ENCODE data around the gene KIAA2012. TPM values are rescaled to one million over a fixed set of nuclear protein-coding genes. Genes with fewer than 3 reads are reported as not detected.

Gene KIAA2012
- total and polyA plus RNA-seq, 8 donors = 0.04 to 0.09 TPM; not detected in 6

GRCh38 chr2:202196727-202197126 is 123.7 kb downstream of the KIAA2012 start:
- Histone ChIP-seq H3K27ac (no peak overlapping the region), H3K4me3 (no peak overlapping the region), H3K36me3 (no peaks in the 10 kb centered on the region), H3K27me3 (no peaks in the 10 kb centered on the region), H3K9me3 (no peaks in the 10 kb centered on the region), H3K4me1 (no peaks in the 10 kb centered on the region)
- 67 to 83% methylated on average over 6 of the region's 6 CpGs for WGBS, 2 donors
- DNase-seq = no peak
- no peak for FAIRE-seq
- intact Hi-C loops (cut with DNase I) = no loop called here
- no peak for ATAC-seq
- TF ChIP-seq CTCF (IDR thresholded peaks at IDR 0.05) = no peak

- Histone ChIP-seq H3K36me3 (peaks cover 0 to 5% (median 0%) of the 10 kb centered on the region in 3 donors), H3K27ac (no peak overlapping the region), H3K27me3 (no peaks in the 10 kb centered on the region), H3K9me3 (no peaks in the 10 kb centered on the region), H3K4me3 (no peak overlapping the region), H3K4me1 (no peaks in the 10 kb centered on the region)
- DNase-seq (no peak), FAIRE-seq (no peak), ATAC-seq (no peak)
- WGBS, 2 donors = 91 to 94% methylated on average over 21 of the region's 21 CpGs
- TF ChIP-seq CTCF (IDR thresholded peaks at IDR 0.05) = no peak
- intact Hi-C loops (cut with DNase I) = no loop called here
Measured at GRCh38 chr2:202201220-202202160, 128.4 kb downstream of the KIAA2012 start.

- peaks cover 0 to 5% (median 0%) of the 10 kb centered on the region in 3 donors for H3K36me3 ChIP-seq
- H3K4me3 ChIP-seq = no peak overlapping the region
- H3K27me3 ChIP-seq = no peaks in the 10 kb centered on the region
- no peak for FAIRE-seq
- no peaks in the 10 kb centered on the region for H3K9me3 ChIP-seq
- no peak for DNase-seq
- no peak for ATAC-seq
- TF ChIP-seq CTCF (IDR thresholded peaks at IDR 0.05) = no peak
- no peak overlapping the region for H3K27ac ChIP-seq
- intact Hi-C loops (cut with DNase I) = no loop called here
- WGBS, 2 donors = 93 to 94% methylated on average over 5 of the region's 5 CpGs
- H3K4me1 ChIP-seq = no peaks in the 10 kb centered on the region
Measured at GRCh38 chr2:202203348-202203747, 130.3 kb downstream of the KIAA2012 start.

- no peak for ATAC-seq
- 92 to 96% methylated on average over 2 of the region's 2 CpGs for WGBS, 2 donors
- Histone ChIP-seq H3K36me3 (peaks cover 0 to 12% (median 0%) of the 10 kb centered on the region in 3 donors), H3K4me1 (no peaks in the 10 kb centered on the region), H3K9me3 (no peaks in the 10 kb centered on the region), H3K27me3 (no peaks in the 10 kb centered on the region), H3K4me3 (no peak overlapping the region), H3K27ac (no peak overlapping the region)
- no peak for FAIRE-seq
- TF ChIP-seq CTCF (IDR thresholded peaks at IDR 0.05) = no peak
- DNase-seq = no peak
- intact Hi-C loops (cut with DNase I) = no loop called here
Measured at GRCh38 chr2:202204855-202205254, 131.8 kb downstream of the KIAA2012 start.

- H3K9me3 ChIP-seq = no peaks in the 10 kb centered on the region
- no peaks in the 10 kb centered on the region for H3K27me3 ChIP-seq
- intact Hi-C loops (cut with DNase I) = no loop called here
- H3K4me1 ChIP-seq = no peaks in the 10 kb centered on the region
- FAIRE-seq (no peak), ATAC-seq (no peak), DNase-seq (no peak)
- no peak overlapping the region for H3K4me3 ChIP-seq
- H3K27ac ChIP-seq = no peak overlapping the region
- peaks cover 0 to 31% (median 0%) of the 10 kb centered on the region in 3 donors for H3K36me3 ChIP-seq
- no peak for TF ChIP-seq CTCF (IDR thresholded peaks at IDR 0.05)
Measured at GRCh38 chr2:202208526-202208925, 135.5 kb downstream of the KIAA2012 start.

Measured in pancreas (tissue), 10 donors.